Uterus (tissue), 2 donors: ENCODE results near the gene SPDEF.

ENCODE experiments used
- CTCF ChIP-seq, 4 experiments: fragments of 200-600 bp in 2 of 4; fragments of 450-650 bp in 2 of 4; sonication (generic) in 2 of 4; IDR thresholded peaks; one replicate each; pipeline ENCODE4 v1.5.1; 2016 to 2019; ENCODE audit warnings: antibody characterized with exemption in 4 of 4, mild to moderate bottlenecking in 2 of 4, moderate library complexity in 1 of 4
- POLR2A ChIP-seq, 2 donors: fragments of 450-650 bp; IDR thresholded peaks; one replicate each; pipeline ENCODE4 v1.6.1; 2016; ENCODE audit warnings: antibody characterized with exemption in 2 of 2, mild to moderate bottlenecking in 1 of 2, moderate library complexity in 1 of 2

- no peak for TF ChIP-seq CTCF (IDR thresholded peaks at IDR 0.05)
- TF ChIP-seq POLR2A (IDR thresholded peaks at IDR 0.05), result no peak
Observed at GRCh38 chr6:34536251-34536958, 19.7 kb downstream of the SPDEF start.
